HAP-1 (cell line): ENCODE measurements around the gene RAB3D.
"Not testable (repeated sequence)": the region's sequence is repeated elsewhere in the genome, so short reads cannot be mapped to it uniquely, and the experiment has no call there.

Experiments
- DNase-seq, 2 experiments: peaks; one replicate each; pipeline ENCODE4 v3.0.0-alpha.2; 2016 to 2020; ENCODE audit warnings: low spot score in 2 of 2
- H3K27me3 ChIP-seq: fragments of 250-450 bp; sonication (Bioruptor Pico); 2 replicates; pipeline ENCODE4 v1.5.1; 2020; ENCODE audit warnings: low read depth, mild to moderate bottlenecking, moderate library complexity
- H3K36me3 ChIP-seq: fragments of 250-450 bp; sonication (Bioruptor Pico); replicated peaks from 2 replicates; pipeline ENCODE4 v1.5.1; 2020; ENCODE audit warnings: mild to moderate bottlenecking
- H3K4me1 ChIP-seq: fragments of 250-450 bp; sonication (Bioruptor Pico); 2 replicates; pipeline ENCODE4 v1.5.1; 2020; ENCODE audit warnings: mild to moderate bottlenecking
- H3K4me3 ChIP-seq: fragments of 250-450 bp; sonication (Bioruptor Pico); 2 replicates; pipeline ENCODE4 v1.5.1; 2020; ENCODE audit warnings: mild to moderate bottlenecking, moderate library complexity
- H3K9me3 ChIP-seq: fragments of 250-450 bp; sonication (Bioruptor Pico); 2 replicates; pipeline ENCODE4 v1.5.1; 2020; ENCODE audit warnings: mild to moderate bottlenecking, moderate library complexity
- in situ Hi-C: fragments of 300-500 bp; cut with MboI; formaldehyde crosslinking; loops from 3 replicates; pipeline ENCODE4 v1.14.3; 2020; ENCODE audit warnings: low sequenced_read_pairs, inconsistent platforms, mixed read lengths

Gene RAB3D

GRCh38 chr19:11338569-11339253 lies 746 bp downstream of the RAB3D start:
- in situ Hi-C loops: no loop called here
- H3K36me3 ChIP-seq: peaks cover 8% of the 10 kb centered on the region
- H3K4me1 ChIP-seq: peaks cover 8% of the 10 kb centered on the region; the same call in 1 of the 2 replicates
- no peak for DNase-seq
- H3K27me3 ChIP-seq: no peaks in the 10 kb centered on the region
- 0 out of 2 replicates have a peak, but pooled peaks cover 2% of the 10 kb centered on the region for H3K9me3 ChIP-seq
- peak overlapping the region; percentile 68 for H3K4me3 ChIP-seq

- no peak overlapping the region for H3K4me3 ChIP-seq
- DNase-seq: no peak
- no peaks in the 10 kb centered on the region for H3K27me3 ChIP-seq
- in situ Hi-C loops: no loop called here
- 0 out of 2 replicates have a peak, but pooled peaks cover 2% of the 10 kb centered on the region for H3K9me3 ChIP-seq
- peaks cover 8% of the 10 kb centered on the region; the same call in 1 of the 2 replicates for H3K4me1 ChIP-seq
- peaks cover 8% of the 10 kb centered on the region for H3K36me3 ChIP-seq
These were observed 1.3 kb downstream of the RAB3D start for GRCh38 chr19:11338121-11338520.

GRCh38 chr19:11337080-11337479 lies 2.4 kb downstream of the RAB3D start:
- H3K4me1 ChIP-seq: peaks cover 8% of the 10 kb centered on the region; the same call in 1 of the 2 replicates
- in situ Hi-C loops: no loop called here
- H3K27me3 ChIP-seq: no peaks in the 10 kb centered on the region
- DNase-seq: no peak
- H3K4me3 ChIP-seq: no peak overlapping the region
- peaks cover 8% of the 10 kb centered on the region for H3K36me3 ChIP-seq
- H3K9me3 ChIP-seq: 0 out of 2 replicates have a peak, but pooled peaks cover 2% of the 10 kb centered on the region

- Histone ChIP-seq H3K36me3 (peaks cover 8% of the 10 kb centered on the region), H3K4me1 (peaks cover 8% of the 10 kb centered on the region; the same call in 1 of the 2 replicates), H3K4me3 (no peak overlapping the region), H3K9me3 (no peaks in the 10 kb centered on the region), H3K27me3 (no peaks in the 10 kb centered on the region)
- DNase-seq: no peak
- in situ Hi-C loops: no loop called here
These were observed 3.9 kb downstream of the RAB3D start for GRCh38 chr19:11335449-11336146.

DNA sequence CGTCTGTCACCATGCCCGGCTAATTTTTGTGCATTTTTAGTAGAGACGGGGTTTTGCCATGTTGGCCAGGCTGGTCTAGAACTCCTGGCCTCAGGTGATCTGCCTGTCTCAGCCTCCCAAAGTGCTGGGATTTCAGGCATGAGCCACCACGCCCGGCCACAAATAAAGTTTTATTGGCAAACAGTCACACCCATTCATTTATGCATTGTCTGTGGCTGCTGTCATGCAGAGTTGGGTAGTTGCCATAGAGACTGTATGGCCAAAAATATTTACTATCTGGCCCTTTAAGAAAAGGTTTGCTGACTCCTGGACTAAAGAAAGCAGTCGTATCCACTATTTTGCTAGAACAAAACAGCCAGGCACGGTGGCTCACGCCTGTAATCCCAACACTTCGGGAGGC lies 5.6 kb downstream of the RAB3D start:
- H3K4me1 ChIP-seq, H3K9me3 ChIP-seq, H3K4me3 ChIP-seq, H3K36me3 ChIP-seq, H3K27me3 ChIP-seq, in situ Hi-C loops: not testable (repeated sequence)
- peak in 1 of 2 experiments; percentile 47 for DNase-seq

- DNase-seq: no peak
- H3K27me3 ChIP-seq: no peaks in the 10 kb centered on the region
- H3K4me1 ChIP-seq: peaks cover 3% of the 10 kb centered on the region
- in situ Hi-C loops: no loop called here
- peaks cover 8% of the 10 kb centered on the region for H3K36me3 ChIP-seq
- no peak overlapping the region for H3K4me3 ChIP-seq
- no peaks in the 10 kb centered on the region for H3K9me3 ChIP-seq
These were observed 6.6 kb downstream of the RAB3D start for GRCh38 chr19:11332822-11333221.

DNA sequence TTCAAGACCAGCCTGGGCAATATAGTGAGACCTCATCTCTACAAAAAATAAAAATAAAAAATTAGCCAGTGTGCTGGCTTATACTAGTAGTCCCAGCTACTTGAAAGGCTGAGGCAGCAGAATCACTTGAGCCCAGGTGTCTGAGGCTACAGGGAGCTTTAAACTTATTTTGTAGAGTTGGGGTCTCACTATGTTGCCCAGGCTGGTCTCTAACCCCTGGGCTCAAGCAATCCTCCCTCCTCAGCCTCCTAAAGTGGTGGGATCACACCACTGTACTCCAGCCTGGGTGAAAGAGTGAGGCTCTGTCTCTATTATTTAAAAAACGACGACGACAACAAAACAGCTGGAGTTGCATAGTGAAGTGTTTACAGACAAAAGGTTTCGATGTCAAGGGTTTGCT lies 8.0 kb downstream of the RAB3D start:
- no peak for DNase-seq
- in situ Hi-C loops: no loop called here
- no peak overlapping the region for H3K4me3 ChIP-seq
- H3K27me3 ChIP-seq: no peaks in the 10 kb centered on the region
- peaks cover 3% of the 10 kb centered on the region for H3K4me1 ChIP-seq
- H3K36me3 ChIP-seq: peaks cover 8% of the 10 kb centered on the region
- no peaks in the 10 kb centered on the region for H3K9me3 ChIP-seq

- Histone ChIP-seq H3K4me1 (peaks cover 3% of the 10 kb centered on the region), H3K9me3 (no peaks in the 10 kb centered on the region), H3K27me3 (no peaks in the 10 kb centered on the region), H3K4me3 (no peak overlapping the region), H3K36me3 (peaks cover 5% of the 10 kb centered on the region)
- in situ Hi-C loops: no loop called here
- DNase-seq: peak in 1 of 2 experiments; percentile 53
These were observed 9.3 kb downstream of the RAB3D start for GRCh38 chr19:11330127-11330526.

- Histone ChIP-seq H3K4me3 (no peak overlapping the region), H3K9me3 (no peaks in the 10 kb centered on the region)
- in situ Hi-C loops: no loop called here
These were observed 13.9 kb downstream of the RAB3D start for GRCh38 chr19:11325544-11325943.

GRCh38 chr19:11324748-11325389 lies 14.6 kb downstream of the RAB3D start:
- Histone ChIP-seq H3K36me3 (no peaks in the 10 kb centered on the region), H3K4me3 (no peak overlapping the region), H3K4me1 (peaks cover 1% of the 10 kb centered on the region), H3K9me3 (no peaks in the 10 kb centered on the region), H3K27me3 (no peaks in the 10 kb centered on the region)
- DNase-seq: no peak
- in situ Hi-C loops: no loop called here

More at GRCh38 chr19:11325544-11325943, 13.9 kb downstream of the RAB3D start:
- DNase-seq: no peak
- no peaks in the 10 kb centered on the region for H3K36me3 ChIP-seq
- H3K4me1 ChIP-seq: peaks cover 3% of the 10 kb centered on the region
- no peaks in the 10 kb centered on the region for H3K27me3 ChIP-seq

- Histone ChIP-seq H3K4me1 (no peaks in the 10 kb centered on the region), H3K9me3 (no peaks in the 10 kb centered on the region), H3K36me3 (no peaks in the 10 kb centered on the region), H3K27me3 (no peaks in the 10 kb centered on the region), H3K4me3 (no peak overlapping the region)
- DNase-seq: peak in 1 of 2 experiments; percentile 49
- in situ Hi-C loops: no loop called here
These were observed 15.3 kb downstream of the RAB3D start for GRCh38 chr19:11324079-11324661.

DNA sequence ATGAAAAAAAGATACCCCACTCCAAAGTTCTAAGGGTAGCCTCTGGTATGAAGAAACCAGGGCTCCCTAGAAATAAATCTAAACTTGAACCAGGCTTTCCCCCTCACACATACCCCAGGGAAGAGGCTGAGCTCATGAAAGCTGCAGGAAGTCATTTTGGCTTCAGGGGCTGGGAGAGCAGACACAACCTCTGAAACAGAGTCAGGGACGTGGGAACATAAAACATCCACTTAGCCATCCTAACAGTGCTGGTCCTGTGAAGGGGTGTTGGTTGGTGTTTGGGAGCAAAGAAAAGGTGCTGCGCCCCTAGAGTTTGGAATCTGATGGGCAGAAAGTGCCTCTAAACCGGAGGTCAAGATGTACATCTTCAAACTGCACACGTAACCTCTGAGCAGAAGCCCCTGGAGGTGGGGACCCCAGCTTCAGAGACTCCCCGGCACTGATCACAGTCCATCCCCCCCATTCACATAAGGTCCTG lies 15.8 kb downstream of the RAB3D start:
- no peak overlapping the region for H3K4me3 ChIP-seq
- no peaks in the 10 kb centered on the region for H3K9me3 ChIP-seq
- no peak for DNase-seq
- H3K4me1 ChIP-seq: no peaks in the 10 kb centered on the region
- no peaks in the 10 kb centered on the region for H3K27me3 ChIP-seq
- H3K36me3 ChIP-seq: no peaks in the 10 kb centered on the region
- in situ Hi-C loops: no loop called here

DNA sequence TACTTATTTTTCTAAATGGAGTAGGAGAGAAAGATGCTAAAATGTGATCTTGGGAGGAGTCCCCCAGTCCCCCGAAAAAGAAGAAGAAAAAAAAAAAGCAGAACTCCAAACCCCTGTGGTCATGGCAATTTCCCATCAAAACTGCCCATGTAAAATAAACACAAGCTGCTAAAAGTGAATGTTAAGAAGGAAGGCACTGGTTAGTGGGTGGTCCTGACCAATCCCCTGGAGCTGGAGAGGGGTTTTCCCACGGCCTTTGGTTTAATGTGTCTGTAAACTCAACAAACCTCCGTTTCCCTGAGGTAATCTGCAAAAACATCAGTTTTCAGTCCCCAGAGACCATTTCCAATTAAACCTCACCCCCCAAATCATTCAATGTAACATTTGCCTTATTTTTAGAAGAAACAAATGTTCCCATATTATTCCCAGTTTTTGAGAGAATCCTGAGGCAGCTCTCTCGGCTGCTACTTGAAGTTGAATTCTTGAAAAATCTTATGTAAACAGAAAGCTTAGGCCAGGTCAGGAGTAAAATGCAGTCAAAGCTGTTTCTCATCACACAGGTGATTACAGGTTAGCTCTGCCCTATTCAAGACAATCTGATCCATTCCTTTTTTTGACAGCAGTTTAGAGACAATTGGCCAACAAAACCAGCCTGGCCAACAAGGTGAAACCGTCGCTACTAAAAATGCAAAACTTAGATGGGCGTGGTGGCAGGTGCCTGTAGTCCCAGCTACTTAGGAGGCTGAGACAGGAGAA lies 17.0 kb downstream of the RAB3D start:
- no peak for DNase-seq
- no peak overlapping the region for H3K4me3 ChIP-seq
- H3K27me3 ChIP-seq: no peaks in the 10 kb centered on the region
- no peaks in the 10 kb centered on the region for H3K4me1 ChIP-seq
- in situ Hi-C loops: no loop called here
- H3K9me3 ChIP-seq: no peaks in the 10 kb centered on the region
- H3K36me3 ChIP-seq: no peaks in the 10 kb centered on the region
